Measurements from ENCODE around the gene SDSL.

The SDSL gene, protein sequence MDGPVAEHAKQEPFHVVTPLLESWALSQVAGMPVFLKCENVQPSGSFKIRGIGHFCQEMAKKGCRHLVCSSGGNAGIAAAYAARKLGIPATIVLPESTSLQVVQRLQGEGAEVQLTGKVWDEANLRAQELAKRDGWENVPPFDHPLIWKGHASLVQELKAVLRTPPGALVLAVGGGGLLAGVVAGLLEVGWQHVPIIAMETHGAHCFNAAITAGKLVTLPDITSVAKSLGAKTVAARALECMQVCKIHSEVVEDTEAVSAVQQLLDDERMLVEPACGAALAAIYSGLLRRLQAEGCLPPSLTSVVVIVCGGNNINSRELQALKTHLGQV

DNA sequence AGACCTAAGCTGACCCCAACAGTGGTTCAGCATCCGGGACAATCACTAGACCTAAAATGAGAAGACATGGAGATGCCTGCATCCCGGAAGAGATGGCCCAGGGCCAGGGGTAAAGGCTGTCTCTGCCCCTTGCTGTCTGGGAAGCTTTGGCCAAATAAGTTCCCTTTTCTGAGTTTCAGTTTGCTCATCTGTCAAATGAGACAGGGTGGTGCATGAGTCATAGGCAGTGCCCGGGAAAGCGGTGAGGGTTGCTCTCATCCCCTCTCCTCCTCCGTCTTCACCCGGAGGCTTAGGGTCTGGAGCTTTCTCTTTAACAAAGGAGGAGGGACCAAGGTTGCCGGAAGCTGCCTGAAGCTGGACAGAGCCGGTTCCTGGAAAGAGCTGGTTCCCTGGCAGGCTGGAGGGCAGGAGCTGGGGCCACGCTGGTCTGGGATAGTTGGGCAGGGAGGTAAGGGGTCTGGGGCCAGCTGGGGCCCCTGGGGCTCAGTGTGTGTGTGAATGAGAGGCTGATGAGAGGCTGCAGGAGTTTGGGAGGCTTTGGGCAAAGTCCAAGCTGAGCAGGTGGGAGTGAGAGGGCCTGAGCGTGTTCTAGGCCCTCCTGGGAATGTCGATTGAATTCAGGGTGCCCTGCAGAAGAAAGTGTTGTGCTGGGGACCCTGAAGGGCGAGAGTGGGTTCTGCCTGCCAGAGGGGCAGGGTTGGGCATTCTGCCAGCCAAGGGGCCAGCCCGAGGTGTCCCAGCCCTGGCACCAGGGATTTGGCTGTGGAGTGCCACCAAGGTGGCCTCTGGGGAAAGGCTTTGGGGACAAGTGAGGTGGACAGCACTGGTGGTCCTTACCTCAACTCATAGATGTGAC is at the start of gene SDSL:
Gene SDSL (plus strand): TSS at position 351 of the 856 bp plus-strand sequence. CDS start 5,603 bp downstream, outside the sequence.
- Histone ChIP-seq H3K27me3 (ENCODE audit: insufficient read depth, low read length, poor library complexity, severe bottlenecking) (no peaks in the 10 kb centered on the region), H3K4me3 (ENCODE audit: low read length, poor library complexity, severe bottlenecking) (peak within 1 kb of the TSS; percentile 75), H3F3A (ENCODE audit: low read depth) (no peaks in the 10 kb centered on the region), H4K20me1 (ENCODE audit: insufficient read depth, low read length, poor library complexity, severe bottlenecking) (no peaks in the 10 kb centered on the region), H3K36me3 (ENCODE audit: insufficient read depth, low read length) (no peaks in the 10 kb centered on the region), H3K9ac (ENCODE audit: low read depth, low read length, poor library complexity, severe bottlenecking) (peak within 1 kb of the TSS; percentile 71), H3K9me2 (replicated peaks; ENCODE audit: low read depth, low read length) (no peaks in the 10 kb centered on the region), H3K4me1 (ENCODE audit: insufficient read depth, low read length, poor library complexity, severe bottlenecking) (no peaks in the 10 kb centered on the region), H3K4me2 (ENCODE audit: low read depth, low read length, poor library complexity, severe bottlenecking) (peak within 1 kb of the TSS; percentile 67), H2AFZ (ENCODE audit: low read length) (peak within 1 kb of the TSS; percentile 80), H3K9me3 (ENCODE audit: insufficient read depth, low read depth, low read length) (no peaks in the 10 kb centered on the region), H3K79me2 (ENCODE audit: insufficient read depth, low read length) (no peaks in the 10 kb centered on the region)
- TF ChIP-seq EZH2phosphoT487 (IDR thresholded peaks at IDR 0.05; ENCODE audit: borderline replicate concordance): no peak
- TF ChIP-seq, protein P1, sequence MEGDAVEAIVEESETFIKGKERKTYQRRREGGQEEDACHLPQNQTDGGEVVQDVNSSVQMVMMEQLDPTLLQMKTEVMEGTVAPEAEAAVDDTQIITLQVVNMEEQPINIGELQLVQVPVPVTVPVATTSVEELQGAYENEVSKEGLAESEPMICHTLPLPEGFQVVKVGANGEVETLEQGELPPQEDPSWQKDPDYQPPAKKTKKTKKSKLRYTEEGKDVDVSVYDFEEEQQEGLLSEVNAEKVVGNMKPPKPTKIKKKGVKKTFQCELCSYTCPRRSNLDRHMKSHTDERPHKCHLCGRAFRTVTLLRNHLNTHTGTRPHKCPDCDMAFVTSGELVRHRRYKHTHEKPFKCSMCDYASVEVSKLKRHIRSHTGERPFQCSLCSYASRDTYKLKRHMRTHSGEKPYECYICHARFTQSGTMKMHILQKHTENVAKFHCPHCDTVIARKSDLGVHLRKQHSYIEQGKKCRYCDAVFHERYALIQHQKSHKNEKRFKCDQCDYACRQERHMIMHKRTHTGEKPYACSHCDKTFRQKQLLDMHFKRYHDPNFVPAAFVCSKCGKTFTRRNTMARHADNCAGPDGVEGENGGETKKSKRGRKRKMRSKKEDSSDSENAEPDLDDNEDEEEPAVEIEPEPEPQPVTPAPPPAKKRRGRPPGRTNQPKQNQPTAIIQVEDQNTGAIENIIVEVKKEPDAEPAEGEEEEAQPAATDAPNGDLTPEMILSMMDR (conservative IDR thresholded peaks at IDR 0.05; ENCODE audit: low read length): no peak

DNA sequence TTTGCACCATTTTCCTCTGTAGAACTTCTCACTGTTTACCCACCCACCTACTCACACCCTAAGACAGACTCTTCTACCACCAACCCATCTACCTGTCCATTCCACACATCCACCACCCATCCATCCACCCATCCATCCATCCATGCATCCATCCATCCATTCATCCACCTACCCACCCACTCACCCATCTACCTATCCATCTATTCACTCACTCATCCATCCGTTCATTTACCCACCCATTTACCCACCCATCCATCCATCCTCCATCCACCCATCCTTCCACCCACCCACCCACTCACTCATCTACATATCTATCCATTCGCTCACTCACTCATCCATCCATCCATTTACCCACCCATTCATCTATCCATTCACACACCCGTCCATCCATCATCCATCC is 48.7 kb upstream of the SDSL start:
- Histone ChIP-seq H3K4me2 (ENCODE audit: low read depth, low read length, poor library complexity, severe bottlenecking) (no peak overlapping the region), H3K4me3 (ENCODE audit: low read length, poor library complexity, severe bottlenecking) (no peak overlapping the region), H4K20me1 (ENCODE audit: insufficient read depth, low read length, poor library complexity, severe bottlenecking) (no peaks in the 10 kb centered on the region), H3K9me3 (ENCODE audit: insufficient read depth, low read depth, low read length) (no peaks in the 10 kb centered on the region), H3K27me3 (ENCODE audit: insufficient read depth, low read length, poor library complexity, severe bottlenecking) (no peaks in the 10 kb centered on the region), H3K9ac (ENCODE audit: low read depth, low read length, poor library complexity, severe bottlenecking) (no peak overlapping the region), H3K79me2 (ENCODE audit: insufficient read depth, low read length) (no peaks in the 10 kb centered on the region), H3K4me1 (ENCODE audit: insufficient read depth, low read length, poor library complexity, severe bottlenecking) (no peaks in the 10 kb centered on the region), H3K9me2 (replicated peaks; ENCODE audit: low read depth, low read length) (no peaks in the 10 kb centered on the region), H2AFZ (ENCODE audit: low read length) (no peak overlapping the region), H3K36me3 (ENCODE audit: insufficient read depth, low read length) (no peaks in the 10 kb centered on the region), H3F3A (ENCODE audit: low read depth) (no peaks in the 10 kb centered on the region)
- no peak for TF ChIP-seq EZH2phosphoT487 (IDR thresholded peaks at IDR 0.05; ENCODE audit: borderline replicate concordance)
- TF ChIP-seq, protein P1 (conservative IDR thresholded peaks at IDR 0.05; ENCODE audit: low read length): no peak

DNA sequence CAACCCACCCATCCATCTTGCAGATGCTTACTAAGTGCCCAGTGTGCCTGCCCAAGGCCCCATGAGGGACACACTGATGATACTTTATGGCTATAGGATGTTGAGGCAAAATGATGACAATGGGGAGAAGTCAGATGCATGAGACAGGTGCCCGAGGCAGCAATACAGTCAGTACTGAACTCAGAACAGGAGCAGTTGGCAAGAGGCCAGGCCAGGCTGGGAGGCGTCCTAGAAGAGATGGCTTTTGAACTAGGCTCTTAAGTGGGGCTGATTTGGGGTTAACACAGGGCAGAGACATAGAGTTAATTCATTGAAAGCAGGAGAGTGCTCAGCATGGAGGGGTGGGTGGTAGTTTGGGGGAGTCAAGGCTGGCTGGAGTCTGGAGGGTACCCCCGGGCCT is 48.2 kb upstream of the SDSL start:
- Histone ChIP-seq H3K4me3 (ENCODE audit: low read length, poor library complexity, severe bottlenecking) (no peak overlapping the region), H4K20me1 (ENCODE audit: insufficient read depth, low read length, poor library complexity, severe bottlenecking) (no peaks in the 10 kb centered on the region), H3K27me3 (ENCODE audit: insufficient read depth, low read length, poor library complexity, severe bottlenecking) (no peaks in the 10 kb centered on the region), H3K36me3 (ENCODE audit: insufficient read depth, low read length) (no peaks in the 10 kb centered on the region), H3F3A (ENCODE audit: low read depth) (no peaks in the 10 kb centered on the region), H3K79me2 (ENCODE audit: insufficient read depth, low read length) (no peaks in the 10 kb centered on the region), H3K4me1 (ENCODE audit: insufficient read depth, low read length, poor library complexity, severe bottlenecking) (no peaks in the 10 kb centered on the region), H2AFZ (ENCODE audit: low read length) (no peak overlapping the region), H3K4me2 (ENCODE audit: low read depth, low read length, poor library complexity, severe bottlenecking) (no peak overlapping the region), H3K9me3 (ENCODE audit: insufficient read depth, low read depth, low read length) (no peaks in the 10 kb centered on the region), H3K9ac (ENCODE audit: low read depth, low read length, poor library complexity, severe bottlenecking) (no peak overlapping the region), H3K9me2 (replicated peaks; ENCODE audit: low read depth, low read length) (no peaks in the 10 kb centered on the region)
- TF ChIP-seq, protein P1 (conservative IDR thresholded peaks at IDR 0.05; ENCODE audit: low read length): no peak
- TF ChIP-seq EZH2phosphoT487 (IDR thresholded peaks at IDR 0.05; ENCODE audit: borderline replicate concordance): no peak

All from Loucy (cell line).